Hepatocyte (in vitro differentiated cells): Measurements from ENCODE around the gene LAMTOR1. TPM values are rescaled to one million over a fixed set of nuclear protein-coding genes. Genes with fewer than 3 reads are reported as not detected.

ENCODE experiments used
- DNase-seq: peaks from one replicate; pipeline ENCODE4 v3.0.0-alpha.2; 2016; ENCODE audit warnings: low spot score
- H2AFZ ChIP-seq: fragments of 200-600 bp; sonication (generic); 2 replicates; pipeline ENCODE4 v1.6.0; 2016; ENCODE audit warnings: antibody characterized with exemption, mild to moderate bottlenecking
- H3K27ac ChIP-seq: fragments of 200-600 bp; sonication (generic); 2 replicates; pipeline ENCODE4 v1.5.1; 2016; ENCODE audit warnings: mild to moderate bottlenecking
- H3K27me3 ChIP-seq: fragments of 200-600 bp; sonication (generic); 2 replicates; pipeline ENCODE4 v1.6.1; 2016
- H3K36me3 ChIP-seq: fragments of 200-600 bp; sonication (generic); replicated peaks from 2 replicates; pipeline ENCODE4 v1.5.1; 2016; ENCODE audit warnings: low read depth; ENCODE audit not compliant: insufficient read depth
- H3K4me1 ChIP-seq: fragments of 200-600 bp; sonication (generic); 2 replicates; pipeline ENCODE4 v1.5.1; 2016; ENCODE audit warnings: mild to moderate bottlenecking, moderate library complexity; ENCODE audit not compliant: insufficient read depth
- H3K4me2 ChIP-seq: fragments of 200-600 bp; sonication (generic); 2 replicates; pipeline ENCODE4 v1.6.0; 2016
- H3K4me3 ChIP-seq: fragments of 200-600 bp; sonication (generic); 2 replicates; pipeline ENCODE4 v1.5.1; 2016; ENCODE audit warnings: mild to moderate bottlenecking
- H3K79me2 ChIP-seq: fragments of 200-600 bp; sonication (generic); 2 replicates; pipeline ENCODE4 v1.6.0; 2017; ENCODE audit warnings: mild to moderate bottlenecking
- H3K9me2 ChIP-seq: fragments of 200-600 bp; sonication (generic); replicated peaks from 2 replicates; pipeline ENCODE4 v1.6.0; 2017; ENCODE audit warnings: mild to moderate bottlenecking; ENCODE audit not compliant: insufficient read depth
- H3K9me3 ChIP-seq: fragments of 200-600 bp; sonication (generic); 2 replicates; pipeline ENCODE4 v1.5.1; 2016; ENCODE audit warnings: low read depth, mild to moderate bottlenecking
- H4K20me1 ChIP-seq: fragments of 200-600 bp; sonication (generic); 2 replicates; pipeline ENCODE4 v1.6.0; 2016; ENCODE audit warnings: mild to moderate bottlenecking; ENCODE audit not compliant: insufficient read depth, poor library complexity, severe bottlenecking
- CTCF ChIP-seq: fragments of 200-600 bp; sonication (generic); IDR thresholded peaks from 2 replicates; pipeline ENCODE4 v1.5.1; 2016; ENCODE audit warnings: antibody characterized with exemption, mild to moderate bottlenecking; ENCODE audit not compliant: poor library complexity
- EZH2 ChIP-seq: fragments of 200-600 bp; sonication (generic); IDR thresholded peaks from 2 replicates; pipeline ENCODE4 v1.6.1; 2016; ENCODE audit warnings: antibody characterized with exemption, mild to moderate bottlenecking, borderline replicate concordance
- EZH2phosphoT487 ChIP-seq: fragments of 200-600 bp; sonication (generic); IDR thresholded peaks from one replicate; pipeline ENCODE4 v1.6.1; 2018; ENCODE audit warnings: antibody characterized with exemption, mild to moderate bottlenecking, low read depth, moderate library complexity; ENCODE audit not compliant: unreplicated experiment, severe bottlenecking
- WGBS: methylation state at CpG from one replicate; pipeline ENCODE4 v1.1.6; 2016; ENCODE audit warnings: low lambda C conversion rate; ENCODE audit errors: missing lambda C conversion rate; 5-methylcytosine and 5-hydroxymethylcytosine counted together
- polyA plus RNA-seq: library from polyadenylated mRNA; unstranded; fragments of >200 nt; fragmentation: Nextera tagmentation; extraction: Ambion mirVana; gene quantifications from 2 replicates; pipeline ENCODE4 v1.2.1, GENCODE V29; 2016
- total RNA-seq: library from RNA; depleted of rRNA; stranded (reverse); fragments of >200 nt; gene quantifications from 2 replicates; pipeline ENCODE4 v1.2.3, GENCODE V29; 2014

LAMTOR1 gene
- total and polyA plus RNA-seq, 2 experiments from 2014 or later: 109 to 181 TPM

DNA sequence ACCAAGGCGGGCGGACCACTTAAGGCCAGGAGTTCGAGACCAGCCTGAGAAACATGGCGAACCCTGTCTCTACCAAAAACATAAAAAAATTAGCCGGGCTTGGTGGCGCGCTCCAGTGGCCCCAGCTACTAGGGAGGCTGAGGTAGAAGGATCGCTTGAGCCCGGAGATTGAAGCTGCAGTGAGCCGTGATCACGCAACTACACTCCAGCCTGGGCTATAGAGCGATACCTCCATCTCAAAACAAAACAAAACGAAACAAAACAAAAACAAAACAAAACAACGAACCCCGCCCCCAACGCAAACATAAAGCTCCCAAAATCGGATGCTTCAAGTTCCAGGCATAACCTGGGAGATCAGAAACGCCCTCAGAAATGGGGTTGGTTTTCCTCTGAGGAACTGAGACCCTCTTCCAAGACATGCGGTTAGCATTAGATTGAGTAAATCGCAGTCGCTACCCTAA is 21.9 kb downstream of the LAMTOR1 start:
- Histone ChIP-seq H3K4me1 (peaks cover 14% of the 10 kb centered on the region), H3K27ac (peak overlapping the region; percentile 78), H3K27me3 (no peaks in the 10 kb centered on the region), H2AFZ (peak overlapping the region; percentile 42), H3K9me3 (no peaks in the 10 kb centered on the region), H3K79me2 (peaks cover 36% of the 10 kb centered on the region), H3K4me3 (no peak overlapping the region), H4K20me1 (no peaks in the 10 kb centered on the region), H3K9me2 (no peaks in the 10 kb centered on the region), H3K36me3 (no peaks in the 10 kb centered on the region), H3K4me2 (peak overlapping the region; percentile 75)
- TF ChIP-seq CTCF: no peak
- TF ChIP-seq EZH2: no peak
- no peak for TF ChIP-seq EZH2phosphoT487
- WGBS: 87% methylated on average over 21 of the region's 21 CpGs
- no peak for DNase-seq

DNA sequence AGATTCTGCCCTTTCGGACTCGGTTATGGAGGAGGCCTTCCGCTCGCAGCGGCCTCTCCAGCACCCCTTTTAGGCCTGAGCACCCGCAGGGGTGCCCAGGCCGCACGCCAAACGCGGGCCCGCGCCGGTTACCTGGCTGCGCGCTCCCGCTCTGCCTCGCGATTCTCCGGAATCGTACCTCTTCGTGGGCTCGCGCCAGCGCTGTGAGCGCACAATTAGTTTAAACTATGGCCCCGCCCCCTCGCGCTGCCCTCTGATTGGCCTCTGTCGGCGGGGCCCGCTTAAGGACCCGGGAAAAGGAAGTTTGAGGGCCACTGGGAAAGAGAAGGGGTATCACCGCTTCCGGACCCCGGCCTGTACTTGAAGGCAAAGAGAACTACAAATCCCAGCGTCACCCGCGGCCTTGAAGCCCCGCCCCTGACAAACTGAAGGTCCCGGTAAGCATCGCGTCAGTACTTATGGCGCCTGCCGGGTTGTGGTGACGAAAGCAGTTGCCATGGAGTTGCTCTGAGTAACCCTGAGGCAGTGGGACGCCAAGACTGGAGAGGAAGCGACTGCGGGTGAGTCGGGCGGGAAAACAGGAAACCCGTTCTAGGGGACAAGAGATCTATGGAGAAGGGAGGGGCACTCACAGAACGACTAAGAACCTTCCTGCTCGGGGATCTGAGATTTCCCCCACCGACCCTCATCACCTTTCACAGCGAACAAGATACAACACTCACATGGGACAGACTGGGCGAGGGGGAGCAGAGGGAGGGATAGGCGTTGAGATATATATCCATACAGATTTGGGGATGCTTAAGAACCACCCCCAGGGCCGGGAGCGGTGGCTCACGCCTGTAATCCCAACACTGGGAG is 22.5 kb downstream of the LAMTOR1 start, which contains the start of the genes LRRC51 and NUMA1:
TSS of gene LRRC51 (plus strand) at position 525 of the 858 bp plus-strand sequence. CDS start 8,234 bp downstream, outside the sequence.
TSS of gene NUMA1 (minus strand) at position 217 of the 858 bp plus-strand sequence. CDS start 44,599 bp downstream, outside the sequence.
- no peaks in the 10 kb centered on the region for H3K9me3 ChIP-seq
- peak within 1 kb of the TSS; percentile 26 for H3K4me3 ChIP-seq
- H4K20me1 ChIP-seq: no peaks in the 10 kb centered on the region
- peaks cover 14% of the 10 kb centered on the region for H3K4me1 ChIP-seq
- peak within 1 kb of the TSS; percentile 42 for H2AFZ ChIP-seq
- H3K36me3 ChIP-seq: no peaks in the 10 kb centered on the region
- peak within 1 kb of the TSS; percentile 90 for H3K4me2 ChIP-seq
- WGBS: 2% methylated on average over 60 of the region's 60 CpGs
- peak within 1 kb of the TSS; percentile 78 for H3K27ac ChIP-seq
- no peaks in the 10 kb centered on the region for H3K27me3 ChIP-seq
- no peaks in the 10 kb centered on the region for H3K9me2 ChIP-seq
- no peak for TF ChIP-seq CTCF
- TF ChIP-seq EZH2phosphoT487: no peak
- no peak for TF ChIP-seq EZH2
- H3K79me2 ChIP-seq: peaks cover 43% of the 10 kb centered on the region
- DNase-seq: peak; percentile 100

- no peak for TF ChIP-seq EZH2
- TF ChIP-seq EZH2phosphoT487: no peak
- no peak for TF ChIP-seq CTCF
- no peaks in the 10 kb centered on the region for H3K9me3 ChIP-seq
- peak overlapping the region; percentile 39 for H2AFZ ChIP-seq
- H3K4me1 ChIP-seq: peaks cover 14% of the 10 kb centered on the region
- H4K20me1 ChIP-seq: no peaks in the 10 kb centered on the region
- no peaks in the 10 kb centered on the region for H3K9me2 ChIP-seq
- H3K27ac ChIP-seq: peak overlapping the region; percentile 47
- H3K36me3 ChIP-seq: no peaks in the 10 kb centered on the region
- H3K79me2 ChIP-seq: peaks cover 50% of the 10 kb centered on the region
- 7% methylated on average over 12 of the region's 16 CpGs for WGBS
- peak overlapping the region; percentile 90 for H3K4me2 ChIP-seq
- H3K27me3 ChIP-seq: no peaks in the 10 kb centered on the region
- DNase-seq: peak; percentile 27
- H3K4me3 ChIP-seq: peak overlapping the region; percentile 26
Measured at GRCh38 chr11:72079819-72080325, 23.2 kb downstream of the LAMTOR1 start.
